Glutamatergic neuron (in vitro differentiated cells): ENCODE results near the gene ZNF429. TPM values are rescaled to one million over a fixed set of nuclear protein-coding genes. Genes with fewer than 3 reads are reported as not detected.

ENCODE experiments used
- DNase-seq: peaks from one replicate; pipeline ENCODE4 v3.0.0; 2022
- H3K27ac Mint-ChIP-seq: one replicate; pipeline ENCODE4 v1.8.0; 2020; ENCODE audit warnings: mild to moderate bottlenecking, mixed read lengths, inconsistent platforms; ENCODE audit not compliant: unreplicated experiment
- H3K27me3 Mint-ChIP-seq: one replicate; pipeline ENCODE4 v1.8.0; 2020; ENCODE audit warnings: mild to moderate bottlenecking, moderate library complexity, mixed read lengths, inconsistent platforms; ENCODE audit not compliant: unreplicated experiment
- H3K36me3 Mint-ChIP-seq: one replicate; pipeline ENCODE4 v1.8.0; 2020; ENCODE audit warnings: mild to moderate bottlenecking, mixed read lengths, inconsistent platforms; ENCODE audit not compliant: unreplicated experiment
- H3K4me1 Mint-ChIP-seq: one replicate; pipeline ENCODE4 v1.8.0; 2020; ENCODE audit warnings: mild to moderate bottlenecking, low read depth, mixed read lengths, inconsistent platforms; ENCODE audit not compliant: unreplicated experiment
- H3K4me3 Mint-ChIP-seq: one replicate; pipeline ENCODE4 v1.8.0; 2020; ENCODE audit warnings: mild to moderate bottlenecking, mixed read lengths, inconsistent platforms; ENCODE audit not compliant: unreplicated experiment
- H3K9me3 Mint-ChIP-seq: one replicate; pipeline ENCODE4 v1.8.0; 2020; ENCODE audit warnings: mild to moderate bottlenecking, moderate library complexity, mixed read lengths, inconsistent platforms; ENCODE audit not compliant: unreplicated experiment
- CTCF ChIP-seq: fragments of 200-600 bp; sonication (generic); IDR thresholded peaks from one replicate; pipeline ENCODE4 v1.5.0; 2021; ENCODE audit not compliant: partially characterized antibody, unreplicated experiment
- total RNA-seq: library from RNA; stranded (reverse); fragmentation: NEBNext Ultra II Directional; extraction: Animal tissue kit (Norgen Biotek cat#: 25700); gene quantifications from one replicate; pipeline ENCODE4 v1.2.1, GENCODE V29; 2021; ENCODE audit not compliant: unreplicated experiment

ZNF429 gene
- total RNA-seq, 1 donor from 2014 or later: 29.8 TPM

DNA sequence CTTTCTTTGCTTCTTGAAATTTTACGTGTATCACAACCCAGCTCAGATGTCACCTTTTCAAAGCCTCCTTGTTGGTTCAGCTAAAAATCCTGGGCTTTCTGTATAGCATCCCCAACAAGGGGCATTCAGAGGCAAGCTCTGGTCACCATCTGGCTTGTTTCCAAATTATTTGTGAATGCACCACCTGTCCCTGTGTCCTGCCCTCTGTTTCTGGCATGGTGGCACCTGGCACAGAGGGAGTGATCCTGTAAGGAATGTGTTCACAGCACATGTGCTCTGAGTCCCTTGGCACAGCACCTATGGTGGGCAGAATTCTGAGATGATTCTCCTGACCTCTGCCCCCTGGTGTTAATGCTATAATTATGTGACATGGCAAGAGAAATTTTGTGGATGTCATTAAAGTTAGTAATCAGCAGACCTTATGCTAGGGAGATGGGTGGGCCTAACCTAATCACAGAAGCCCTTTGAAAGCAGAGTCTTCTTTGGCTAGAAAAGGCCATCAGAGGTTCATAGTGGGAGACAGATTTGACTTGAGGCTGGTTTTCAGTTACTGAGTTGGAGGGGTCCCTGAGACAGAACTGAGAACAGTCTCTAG lies 76.3 kb downstream of the ZNF429 start:
- DNase-seq: no peak
- no peak for TF ChIP-seq CTCF
- Mint-ChIP-seq H3K27ac (no peak overlapping the region), H3K4me3 (no peak overlapping the region), H3K36me3 (peaks cover 13% of the 10 kb centered on the region), H3K9me3 (peaks cover 10% of the 10 kb centered on the region), H3K4me1 (no peaks in the 10 kb centered on the region), H3K27me3 (peaks cover under 1% of the 10 kb centered on the region)

DNA sequence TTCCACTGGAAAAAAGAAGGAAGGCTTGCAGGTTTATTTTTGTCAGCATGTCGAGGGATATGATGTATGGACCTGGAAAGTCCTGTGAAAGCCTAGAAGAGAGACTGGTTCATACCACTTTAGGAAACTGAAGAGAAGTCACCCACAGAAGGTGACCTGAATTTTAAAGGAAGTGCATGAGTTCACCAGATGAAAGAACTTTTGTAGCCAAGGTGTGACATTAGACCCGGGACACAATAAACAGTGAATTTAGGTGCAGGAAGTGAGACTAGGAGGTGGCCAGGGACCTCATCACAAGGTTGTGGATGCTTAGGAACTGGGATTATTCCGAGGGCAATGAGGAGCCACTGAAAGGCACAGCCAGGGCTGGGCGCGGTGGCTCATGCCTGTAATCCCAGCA lies 79.1 kb downstream of the ZNF429 start:
- no peak for DNase-seq
- no peak overlapping the region for H3K27ac Mint-ChIP-seq
- peaks cover 1% of the 10 kb centered on the region for H3K4me1 Mint-ChIP-seq
- H3K27me3 Mint-ChIP-seq: peaks cover 6% of the 10 kb centered on the region
- peaks cover 13% of the 10 kb centered on the region for H3K9me3 Mint-ChIP-seq
- H3K4me3 Mint-ChIP-seq: peak overlapping the region; percentile 73
- no peak for TF ChIP-seq CTCF
- peaks cover 13% of the 10 kb centered on the region for H3K36me3 Mint-ChIP-seq

DNA sequence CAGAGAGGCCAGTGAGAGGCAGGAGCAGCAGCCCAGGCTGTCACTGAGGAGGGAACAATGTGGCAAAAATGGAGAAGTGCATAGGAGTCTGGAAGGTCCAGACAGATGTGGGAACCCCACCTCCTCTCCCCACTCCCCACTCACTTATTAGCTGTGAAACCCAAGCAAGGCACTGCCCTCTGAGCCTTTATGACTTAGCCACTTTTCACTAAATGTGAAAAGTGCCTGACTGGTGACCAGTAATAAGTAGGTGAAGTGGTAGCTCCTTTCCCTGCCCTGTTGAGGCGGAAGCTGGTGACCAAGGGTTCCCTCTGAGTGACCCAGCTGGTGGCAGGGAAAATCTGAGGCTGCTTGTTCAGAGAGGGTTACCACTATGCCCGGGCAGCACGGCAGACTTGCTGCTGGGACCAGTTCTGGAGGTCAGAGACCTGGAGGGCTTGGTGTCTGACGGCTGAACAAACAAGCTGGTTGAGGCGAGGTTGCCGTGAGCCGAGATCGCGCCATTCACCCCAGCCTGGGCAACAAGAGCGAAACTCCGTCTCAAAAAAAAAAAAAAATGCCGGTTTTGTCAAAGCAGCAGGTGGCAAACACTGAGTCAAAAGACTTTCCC lies 80.0 kb downstream of the ZNF429 start:
- peaks cover 13% of the 10 kb centered on the region for H3K36me3 Mint-ChIP-seq
- H3K4me3 Mint-ChIP-seq: no peak overlapping the region
- H3K4me1 Mint-ChIP-seq: peaks cover 1% of the 10 kb centered on the region
- TF ChIP-seq CTCF: no peak
- H3K9me3 Mint-ChIP-seq: peaks cover 13% of the 10 kb centered on the region
- no peak overlapping the region for H3K27ac Mint-ChIP-seq
- peaks cover 6% of the 10 kb centered on the region for H3K27me3 Mint-ChIP-seq
- no peak for DNase-seq

- peaks cover 8% of the 10 kb centered on the region for H3K27me3 Mint-ChIP-seq
- peaks cover 11% of the 10 kb centered on the region for H3K9me3 Mint-ChIP-seq
- TF ChIP-seq CTCF: no peak
- H3K36me3 Mint-ChIP-seq: peaks cover 4% of the 10 kb centered on the region
- H3K27ac Mint-ChIP-seq: peak overlapping the region; percentile 79
- peak; percentile 55 for DNase-seq
- H3K4me3 Mint-ChIP-seq: peak overlapping the region; percentile 81
- peaks cover 1% of the 10 kb centered on the region for H3K4me1 Mint-ChIP-seq
Measured at GRCh38 chr19:21586311-21587116, 81.1 kb downstream of the ZNF429 start.

- peak overlapping the region; percentile 79 for H3K27ac Mint-ChIP-seq
- peaks cover 8% of the 10 kb centered on the region for H3K27me3 Mint-ChIP-seq
- no peak for TF ChIP-seq CTCF
- H3K4me3 Mint-ChIP-seq: peak overlapping the region; percentile 81
- peaks cover 8% of the 10 kb centered on the region for H3K9me3 Mint-ChIP-seq
- H3K36me3 Mint-ChIP-seq: no peaks in the 10 kb centered on the region
- peaks cover 1% of the 10 kb centered on the region for H3K4me1 Mint-ChIP-seq
- DNase-seq: no peak
Measured at GRCh38 chr19:21587117-21587461, 81.7 kb downstream of the ZNF429 start.
